GM12874 (cell line): ENCODE data around the gene GFY.

Experiments
- TF ChIP-seq, protein P1 (sequence below): IDR thresholded peaks from 2 replicates; pipeline ENCODE4 v1.5.1; 2011; ENCODE audit warnings: low read depth, mild to moderate bottlenecking, control low read depth, low read length, moderate library complexity; ENCODE audit not compliant: insufficient read depth

The GFY gene

DNA sequence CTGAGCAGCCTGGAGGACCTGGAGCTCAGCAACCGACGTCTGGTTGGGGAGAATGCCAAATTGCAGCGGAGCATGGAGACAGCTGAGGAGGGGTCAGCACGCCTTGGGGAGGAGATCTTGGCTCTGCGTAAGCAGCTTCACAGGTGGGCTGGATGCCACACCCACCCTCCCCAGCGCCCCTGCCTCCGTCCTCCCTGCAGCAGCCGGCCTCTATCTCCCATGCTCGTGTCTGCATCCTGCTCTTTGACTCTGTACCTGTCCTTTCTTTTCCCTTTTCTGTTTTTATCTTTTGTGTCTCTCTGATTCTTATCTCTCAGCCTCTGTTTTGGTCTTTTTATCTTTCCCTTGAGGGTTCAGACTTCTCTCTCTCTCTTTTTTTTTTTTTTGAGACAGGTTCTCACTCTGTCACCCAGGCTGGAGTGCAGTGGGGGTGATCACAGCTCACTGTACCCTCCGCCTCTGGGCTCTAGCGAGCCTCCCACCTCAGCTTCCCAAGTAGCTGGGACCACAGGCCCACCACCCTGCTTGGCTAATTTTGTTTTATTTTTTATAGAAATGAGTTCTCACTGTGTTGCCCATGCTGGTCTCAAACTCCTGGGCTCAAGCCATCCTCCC is 27.1 kb upstream of the GFY start:
- TF ChIP-seq, protein P1, sequence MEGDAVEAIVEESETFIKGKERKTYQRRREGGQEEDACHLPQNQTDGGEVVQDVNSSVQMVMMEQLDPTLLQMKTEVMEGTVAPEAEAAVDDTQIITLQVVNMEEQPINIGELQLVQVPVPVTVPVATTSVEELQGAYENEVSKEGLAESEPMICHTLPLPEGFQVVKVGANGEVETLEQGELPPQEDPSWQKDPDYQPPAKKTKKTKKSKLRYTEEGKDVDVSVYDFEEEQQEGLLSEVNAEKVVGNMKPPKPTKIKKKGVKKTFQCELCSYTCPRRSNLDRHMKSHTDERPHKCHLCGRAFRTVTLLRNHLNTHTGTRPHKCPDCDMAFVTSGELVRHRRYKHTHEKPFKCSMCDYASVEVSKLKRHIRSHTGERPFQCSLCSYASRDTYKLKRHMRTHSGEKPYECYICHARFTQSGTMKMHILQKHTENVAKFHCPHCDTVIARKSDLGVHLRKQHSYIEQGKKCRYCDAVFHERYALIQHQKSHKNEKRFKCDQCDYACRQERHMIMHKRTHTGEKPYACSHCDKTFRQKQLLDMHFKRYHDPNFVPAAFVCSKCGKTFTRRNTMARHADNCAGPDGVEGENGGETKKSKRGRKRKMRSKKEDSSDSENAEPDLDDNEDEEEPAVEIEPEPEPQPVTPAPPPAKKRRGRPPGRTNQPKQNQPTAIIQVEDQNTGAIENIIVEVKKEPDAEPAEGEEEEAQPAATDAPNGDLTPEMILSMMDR, result no peak

DNA sequence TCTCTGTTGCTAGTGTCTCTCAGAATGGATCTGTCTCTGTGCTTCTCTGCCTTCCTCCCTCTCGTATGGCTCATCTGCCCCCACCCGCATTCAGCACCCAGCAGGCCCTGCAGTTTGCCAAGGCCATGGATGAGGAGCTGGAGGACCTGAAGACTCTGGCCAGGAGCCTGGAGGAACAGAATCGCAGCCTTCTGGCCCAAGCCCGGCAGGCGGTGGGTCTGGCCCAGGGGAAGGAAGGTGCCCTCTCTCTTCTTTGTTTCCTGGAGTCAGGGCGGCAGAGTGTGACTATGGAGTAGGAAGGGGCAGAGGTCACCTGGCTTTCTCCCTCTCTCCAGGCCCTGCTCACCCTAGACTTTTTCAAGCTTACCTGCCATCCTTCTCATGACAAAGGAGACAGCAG is 26.3 kb upstream of the GFY start:
- TF ChIP-seq, protein P1, result no peak

DNA sequence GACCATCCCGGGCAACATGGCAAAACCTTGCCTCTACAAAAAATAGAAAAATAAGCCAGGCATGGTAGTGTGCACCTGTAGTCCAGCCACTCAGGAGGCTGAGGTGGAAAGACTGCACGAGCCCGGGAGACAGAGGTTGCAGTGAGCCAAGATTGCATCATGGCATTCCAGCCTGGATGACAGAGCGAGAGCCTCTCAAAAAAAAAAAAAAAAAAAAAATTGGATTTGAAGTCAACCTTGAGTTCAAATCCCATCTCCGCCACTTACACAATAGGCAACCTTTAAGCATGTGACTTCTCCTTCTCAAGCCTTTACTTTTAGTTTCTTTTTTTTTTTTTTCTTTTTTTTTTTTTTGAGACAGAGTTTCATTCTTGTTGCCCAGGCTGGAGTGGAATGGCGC is 25.2 kb upstream of the GFY start:
- TF ChIP-seq, protein P1, result no peak

DNA sequence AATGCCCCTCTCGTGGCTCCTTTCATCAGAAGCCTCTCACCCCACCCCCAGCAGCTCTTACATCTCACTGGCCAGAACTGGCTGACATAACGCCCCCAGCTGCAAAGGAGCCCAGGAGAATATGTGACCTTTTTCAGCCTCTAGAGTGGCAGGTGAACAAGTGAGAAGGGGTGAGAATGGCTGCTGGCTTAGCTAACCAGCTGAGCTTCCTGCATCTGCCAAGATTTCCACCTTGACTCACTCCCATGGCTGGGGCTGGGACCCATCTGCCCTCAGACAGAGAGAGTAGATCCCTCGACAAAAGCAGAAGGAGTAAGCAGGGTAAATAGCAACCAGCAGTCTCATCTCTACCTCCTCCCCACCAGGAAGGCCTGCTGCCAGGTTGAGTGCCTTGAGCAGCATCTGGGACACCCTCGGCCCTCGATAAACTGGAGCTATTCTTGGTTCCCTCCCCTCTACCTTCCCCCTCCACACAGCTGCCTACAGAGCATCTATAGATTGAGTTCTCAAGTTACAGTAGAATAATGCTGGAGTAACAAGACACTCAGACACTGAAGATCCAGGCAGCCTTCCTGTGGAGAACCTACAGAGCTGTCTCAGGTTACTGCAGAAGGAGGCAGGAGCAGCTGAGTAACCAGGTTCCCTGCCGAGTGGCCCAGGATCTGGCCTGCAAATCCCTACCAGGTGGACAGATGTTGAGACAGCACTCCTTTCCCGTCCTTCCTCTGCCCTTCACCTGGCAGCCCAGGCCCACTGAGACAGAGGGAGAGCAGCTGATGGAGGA is 21.6 kb upstream of the GFY start:
- TF ChIP-seq, protein P1, result no peak

DNA sequence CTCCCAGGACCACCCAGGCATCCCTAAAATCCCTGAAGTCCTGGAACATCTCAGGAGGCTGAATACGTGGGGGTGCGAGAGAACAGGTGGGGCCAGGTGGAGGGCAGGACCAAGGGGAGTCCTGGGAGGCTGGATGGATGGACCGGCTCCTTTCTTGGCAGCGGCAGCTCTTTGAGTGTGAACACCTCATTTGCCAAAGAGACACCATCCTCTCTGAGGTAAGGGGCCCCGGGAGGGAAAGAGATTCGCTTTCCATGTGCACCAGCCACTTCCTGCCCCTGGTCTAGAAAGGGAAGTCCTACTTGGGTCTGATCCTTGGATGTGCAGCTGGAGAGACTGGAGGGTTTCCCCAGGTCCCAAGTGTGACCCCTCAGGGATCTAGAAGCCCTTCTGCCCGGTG is 18.1 kb upstream of the GFY start:
- TF ChIP-seq, protein P1, result no peak

DNA sequence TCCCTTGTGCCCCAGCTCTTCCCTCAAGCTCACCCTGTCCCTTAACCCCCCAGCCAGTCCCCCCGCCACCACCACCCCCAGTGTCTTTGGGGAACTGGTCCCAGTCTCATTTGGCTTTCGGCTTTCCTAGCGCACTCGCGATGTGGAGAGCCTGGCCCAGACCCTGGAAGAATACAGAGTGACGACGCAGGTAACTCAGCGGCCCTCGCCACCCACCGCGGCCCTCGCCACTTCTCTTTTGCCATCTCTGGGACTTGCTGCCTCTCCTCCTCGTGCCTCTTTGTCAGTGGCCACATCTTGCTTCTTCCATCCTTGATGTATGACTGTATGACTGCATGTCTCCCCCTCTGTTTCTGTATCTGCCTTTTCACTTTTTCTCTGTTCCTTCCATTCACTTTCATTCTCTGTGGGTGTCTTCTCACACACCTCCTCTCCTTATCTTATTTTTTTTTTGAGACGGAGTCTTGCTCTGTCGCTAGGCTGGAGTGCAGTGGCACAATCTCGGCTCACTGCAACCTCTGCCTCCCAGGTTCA is 17.6 kb upstream of the GFY start:
- TF ChIP-seq, protein P1, result no peak

DNA sequence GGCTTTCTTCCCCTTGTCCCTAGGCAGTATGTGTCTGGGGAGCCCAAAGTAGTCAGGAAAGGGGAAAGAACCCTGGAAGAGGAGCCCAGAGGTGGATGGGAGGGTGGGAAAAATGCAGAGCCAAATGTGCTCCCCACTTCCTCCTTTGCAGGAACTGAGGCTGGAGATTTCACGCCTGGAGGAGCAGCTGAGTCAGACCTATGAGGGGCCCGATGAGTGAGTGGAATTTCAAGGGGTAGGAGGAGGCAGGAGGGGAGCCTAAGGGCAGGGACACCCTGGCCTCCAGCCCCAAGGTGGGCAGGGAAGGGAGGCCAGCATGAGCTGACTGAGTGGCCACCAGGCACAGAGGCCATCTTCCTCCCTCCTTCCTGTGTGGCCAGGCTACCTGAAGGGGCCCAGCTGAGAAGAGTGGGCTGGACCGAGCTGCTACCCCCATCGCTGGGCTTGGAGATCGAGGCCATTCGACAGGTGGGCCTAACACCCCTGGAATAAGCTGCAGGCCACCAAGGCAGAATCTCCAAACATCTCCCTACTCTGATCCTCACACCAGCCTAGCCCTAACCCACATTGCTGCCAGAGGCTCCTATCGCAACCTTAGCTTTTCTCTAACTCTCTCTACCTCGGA is 16.3 kb upstream of the GFY start:
- TF ChIP-seq, protein P1, result no peak
